ENCODE measurements around the gene ZNRF3.

DNA sequence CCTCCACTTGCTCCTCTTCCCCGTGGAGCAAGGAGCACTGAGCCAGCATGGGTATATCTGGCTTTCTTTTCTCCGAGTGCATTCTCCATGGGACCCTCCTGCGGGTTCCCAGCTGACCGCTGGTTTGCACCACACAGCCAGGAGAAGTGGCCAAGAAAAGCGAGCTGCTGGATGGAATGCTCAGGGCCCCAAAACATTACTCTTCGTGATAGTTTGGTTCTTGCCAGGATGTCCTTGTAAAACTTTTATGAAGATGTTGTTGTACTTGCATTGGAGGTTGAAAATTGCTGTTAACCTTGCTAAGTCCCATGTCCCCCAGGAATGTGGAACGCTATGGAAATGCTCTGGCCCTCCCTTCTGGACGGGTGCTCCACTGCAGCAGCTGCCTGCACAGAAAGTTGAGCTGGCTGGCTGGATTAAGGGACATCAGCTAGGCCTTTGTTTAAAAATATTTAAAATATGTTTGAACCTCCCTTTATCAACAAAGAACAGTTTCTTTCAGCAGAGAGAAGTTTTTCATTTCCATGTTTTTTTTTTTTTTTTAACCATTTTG, 68.7 kb downstream of the ZNRF3 start:
- TF ChIP-seq, protein P1, sequence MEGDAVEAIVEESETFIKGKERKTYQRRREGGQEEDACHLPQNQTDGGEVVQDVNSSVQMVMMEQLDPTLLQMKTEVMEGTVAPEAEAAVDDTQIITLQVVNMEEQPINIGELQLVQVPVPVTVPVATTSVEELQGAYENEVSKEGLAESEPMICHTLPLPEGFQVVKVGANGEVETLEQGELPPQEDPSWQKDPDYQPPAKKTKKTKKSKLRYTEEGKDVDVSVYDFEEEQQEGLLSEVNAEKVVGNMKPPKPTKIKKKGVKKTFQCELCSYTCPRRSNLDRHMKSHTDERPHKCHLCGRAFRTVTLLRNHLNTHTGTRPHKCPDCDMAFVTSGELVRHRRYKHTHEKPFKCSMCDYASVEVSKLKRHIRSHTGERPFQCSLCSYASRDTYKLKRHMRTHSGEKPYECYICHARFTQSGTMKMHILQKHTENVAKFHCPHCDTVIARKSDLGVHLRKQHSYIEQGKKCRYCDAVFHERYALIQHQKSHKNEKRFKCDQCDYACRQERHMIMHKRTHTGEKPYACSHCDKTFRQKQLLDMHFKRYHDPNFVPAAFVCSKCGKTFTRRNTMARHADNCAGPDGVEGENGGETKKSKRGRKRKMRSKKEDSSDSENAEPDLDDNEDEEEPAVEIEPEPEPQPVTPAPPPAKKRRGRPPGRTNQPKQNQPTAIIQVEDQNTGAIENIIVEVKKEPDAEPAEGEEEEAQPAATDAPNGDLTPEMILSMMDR (conservative IDR thresholded peaks at IDR 0.05 in 1 of 2, IDR thresholded peaks at IDR 0.05 in 1 of 2; ENCODE audit: extremely low read depth in 1 of 2, insufficient read depth in 1 of 2, low read depth in 1 of 2, low read length in 2 of 2) = no peak
- no peak for TF ChIP-seq EZH2 (IDR thresholded peaks at IDR 0.05; ENCODE audit: borderline replicate concordance, low read length)
